HG02852 (cell line): ENCODE measurements around the gene SHB.

Source experiments
- ATAC-seq: cut with Tn5 transposase; IDR thresholded peaks from one replicate; pipeline ENCODE4 v1.9.1; 2021; ENCODE audit warnings: mild to moderate bottlenecking, moderate library complexity; ENCODE audit not compliant: unreplicated experiment

SHB gene

DNA sequence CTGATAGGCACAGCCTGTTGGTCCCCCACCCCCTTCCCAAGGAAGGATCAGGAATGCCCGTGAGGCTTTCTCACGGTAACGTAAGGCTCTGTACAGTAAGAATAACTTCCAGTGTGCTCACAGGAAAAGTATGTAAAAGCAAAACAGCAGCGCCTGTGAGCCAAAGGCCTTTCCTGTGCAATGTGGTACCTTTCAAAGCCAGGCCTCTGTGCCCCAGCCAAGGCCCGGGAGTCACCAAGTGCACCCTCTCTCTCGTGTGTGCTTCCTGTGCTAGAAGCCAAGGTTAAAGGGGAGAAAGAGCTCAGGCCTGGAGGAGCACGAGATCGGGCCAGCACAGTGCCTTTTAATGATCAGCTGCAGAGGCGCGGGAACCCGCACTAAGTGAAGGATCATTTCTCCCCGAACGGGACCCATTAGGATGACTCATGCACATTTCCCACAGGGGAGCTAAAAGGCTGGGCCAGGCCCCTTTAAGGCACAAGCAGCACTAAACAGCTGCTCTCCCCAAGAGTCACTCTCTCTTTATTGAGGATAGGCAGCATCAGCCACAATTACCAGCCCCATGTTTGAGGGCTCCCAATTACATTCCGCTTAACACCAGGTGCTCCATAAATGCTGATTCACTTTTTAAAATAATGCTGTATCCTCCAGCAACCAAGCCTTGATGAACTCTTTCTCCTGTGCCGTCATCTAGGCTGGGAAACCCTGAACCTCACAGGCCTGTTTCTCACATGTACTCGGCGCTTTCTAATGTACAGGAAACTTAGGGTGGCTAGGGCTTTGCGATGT lies 42.8 kb downstream of the SHB start:
- ATAC-seq, result no peak

DNA sequence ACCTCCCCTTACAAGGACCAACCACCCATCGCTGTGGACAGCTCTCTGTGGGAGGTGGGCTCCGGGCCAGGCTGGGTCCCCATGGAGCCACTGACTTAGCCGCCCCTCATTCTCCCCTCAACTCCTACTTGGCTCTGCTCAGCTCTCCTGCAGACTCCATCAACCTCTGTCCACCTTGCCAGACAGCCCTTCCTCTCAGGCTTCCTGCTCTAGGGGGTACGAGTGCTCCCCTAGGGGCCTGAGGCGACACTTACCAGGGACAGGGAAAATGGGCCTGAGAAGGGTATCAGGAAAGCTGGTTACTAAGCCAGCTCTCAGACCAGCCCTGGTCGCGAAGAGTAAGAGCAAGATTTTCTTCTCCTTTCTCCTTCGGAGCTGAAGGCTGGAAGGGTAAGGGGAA lies 43.9 kb downstream of the SHB start:
- ATAC-seq, result no peak

GRCh38 chr9:38024036-38024681 lies 44.9 kb downstream of the SHB start:
- no peak for ATAC-seq

DNA sequence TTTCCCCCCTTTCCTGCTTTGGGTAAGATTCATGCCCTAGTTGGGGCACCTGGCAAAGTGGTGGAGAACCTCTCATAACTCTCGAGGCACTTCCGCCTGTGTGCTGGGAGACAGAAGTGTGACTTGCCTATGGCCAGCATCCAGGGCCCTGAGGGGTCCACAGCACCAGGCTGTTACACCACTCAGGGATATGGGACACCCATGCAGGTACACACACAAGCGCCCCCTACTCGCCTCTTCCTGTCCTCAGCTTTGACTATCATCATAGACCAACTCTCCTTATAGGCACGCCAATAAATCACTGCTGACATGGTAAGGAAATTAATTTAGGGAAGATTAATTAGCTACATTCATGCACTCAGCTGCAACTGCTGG lies 45.4 kb downstream of the SHB start:
- no peak for ATAC-seq

GRCh38 chr9:38022995-38023394 lies 46.0 kb downstream of the SHB start:
- ATAC-seq, result no peak

DNA sequence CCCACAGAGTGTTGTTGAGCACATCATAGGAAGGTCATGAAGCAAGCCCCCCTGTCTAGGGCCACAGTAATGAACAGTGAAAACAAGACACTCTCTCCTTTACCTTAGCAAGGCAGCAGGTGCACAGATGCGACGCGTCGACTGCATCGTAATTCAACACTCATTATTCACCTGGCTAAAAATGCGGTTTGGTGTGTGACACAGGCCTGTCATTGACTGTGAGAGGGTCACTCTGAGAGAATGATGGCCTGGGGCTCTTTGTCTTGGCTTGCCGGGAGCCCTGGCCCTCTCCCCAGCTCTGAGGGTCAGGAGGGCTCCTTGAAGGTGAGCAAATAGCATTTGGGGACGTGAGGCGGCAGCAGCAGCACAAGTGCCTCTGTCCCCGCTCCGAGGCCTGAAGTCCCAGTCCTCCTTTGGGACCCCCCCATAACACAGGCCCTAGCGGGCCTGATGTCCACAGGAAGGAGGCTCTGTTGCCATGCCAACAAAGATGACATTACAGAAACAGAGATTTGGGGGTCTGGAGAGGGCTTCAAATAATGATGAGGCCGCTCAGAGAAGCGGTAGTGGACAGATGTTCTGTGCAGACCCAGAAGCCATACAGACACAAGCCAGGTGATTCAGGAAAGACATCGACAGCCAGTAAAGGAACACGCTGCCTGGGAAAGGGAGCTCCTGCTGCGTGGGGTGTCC lies 46.7 kb downstream of the SHB start:
- ATAC-seq, result no peak

DNA sequence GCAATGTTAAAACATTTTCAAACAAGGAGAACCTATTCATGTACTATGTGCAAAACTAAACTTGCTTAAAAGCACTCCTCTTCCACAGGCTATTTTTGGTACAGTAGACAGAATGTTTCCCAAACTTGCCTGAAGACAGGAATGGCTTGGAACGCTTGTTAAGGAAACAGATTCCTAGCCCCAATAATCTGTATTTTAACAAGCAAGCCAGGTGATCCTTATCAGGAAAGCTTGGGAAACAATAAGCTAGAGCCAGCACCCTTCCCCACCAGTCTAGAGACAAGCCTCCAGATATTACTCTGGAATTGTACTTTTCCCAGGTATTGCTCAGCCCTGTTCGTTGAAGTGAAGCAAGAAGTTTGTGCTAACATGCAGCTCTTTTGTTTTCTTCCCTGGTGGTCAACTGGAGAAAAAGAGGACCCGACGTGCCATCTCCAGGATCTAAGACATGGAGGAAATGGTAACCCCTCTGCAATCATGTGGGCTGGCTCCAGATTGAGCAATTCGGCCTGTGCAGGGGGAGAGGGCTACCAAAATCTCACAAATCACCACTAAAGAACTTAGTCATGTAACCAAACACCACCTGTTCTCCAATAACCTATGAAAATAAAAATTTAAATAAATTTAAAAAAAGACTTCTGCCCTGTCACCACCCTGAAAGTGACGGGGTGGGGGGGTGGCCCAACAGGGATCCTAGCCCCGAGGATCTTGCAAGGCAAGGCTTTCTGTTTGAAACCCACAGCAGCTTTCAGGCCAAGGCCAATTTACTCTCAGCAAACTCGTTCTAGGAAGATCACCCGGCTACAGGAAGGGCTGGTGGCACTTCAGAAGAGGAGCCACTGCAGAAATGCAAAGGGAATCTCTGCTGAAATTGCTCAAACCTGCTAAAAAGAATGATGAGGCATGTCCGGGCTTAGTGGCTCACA lies 48.6 kb downstream of the SHB start:
- ATAC-seq, result no peak

DNA sequence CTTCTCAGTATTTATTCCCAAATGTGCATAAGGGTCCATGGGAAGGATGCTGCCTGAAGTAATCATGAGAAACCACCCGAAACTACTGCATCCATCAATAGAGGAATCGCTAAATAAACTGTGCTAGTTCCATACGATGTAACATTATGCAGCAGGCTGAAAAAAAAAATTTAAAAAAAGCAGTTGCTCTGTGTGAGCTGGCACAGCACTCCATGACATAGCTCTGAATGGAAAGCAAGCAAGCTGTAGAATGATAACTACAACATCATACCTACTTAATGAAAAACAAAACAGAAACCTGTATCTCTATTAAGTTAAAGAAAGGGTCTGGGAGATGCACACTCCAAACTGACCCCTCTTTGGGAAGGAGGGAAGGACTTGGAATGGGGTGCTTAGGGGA lies 49.3 kb downstream of the SHB start:
- ATAC-seq, result no peak

DNA sequence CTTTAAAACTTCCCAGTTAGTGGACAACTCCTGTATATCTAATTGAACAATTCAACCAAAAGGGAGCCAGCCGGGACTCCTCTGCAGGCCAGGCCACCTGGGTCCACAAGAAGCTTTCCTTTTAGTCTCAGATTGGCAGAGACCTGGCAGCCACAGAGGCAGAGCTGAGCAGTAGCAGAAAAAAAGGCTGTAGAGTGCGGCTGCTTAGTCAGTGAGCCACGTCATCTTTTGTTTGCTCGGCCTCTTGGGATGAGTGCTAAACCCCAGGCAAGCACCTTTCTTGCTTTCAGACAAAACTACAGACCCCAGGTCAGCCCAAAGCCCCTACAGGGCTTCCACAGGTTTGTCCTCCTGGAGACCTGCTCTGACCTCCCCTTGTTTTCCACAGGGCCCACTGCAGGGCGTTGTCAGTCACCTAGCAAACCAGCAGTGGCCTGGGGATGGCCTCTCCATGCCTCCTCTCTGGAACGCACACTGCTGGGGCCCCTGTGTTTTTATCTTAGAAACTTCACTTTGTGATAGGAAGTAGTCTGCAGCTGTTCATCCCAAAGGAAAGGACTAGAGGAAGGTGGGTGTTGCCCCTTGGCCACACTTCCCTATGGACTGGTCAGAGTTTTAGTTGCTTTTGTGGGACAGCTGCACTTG lies 49.9 kb downstream of the SHB start:
- no peak for ATAC-seq

- no peak for ATAC-seq
Measured at GRCh38 chr9:38018241-38018957, 50.6 kb downstream of the SHB start.

DNA sequence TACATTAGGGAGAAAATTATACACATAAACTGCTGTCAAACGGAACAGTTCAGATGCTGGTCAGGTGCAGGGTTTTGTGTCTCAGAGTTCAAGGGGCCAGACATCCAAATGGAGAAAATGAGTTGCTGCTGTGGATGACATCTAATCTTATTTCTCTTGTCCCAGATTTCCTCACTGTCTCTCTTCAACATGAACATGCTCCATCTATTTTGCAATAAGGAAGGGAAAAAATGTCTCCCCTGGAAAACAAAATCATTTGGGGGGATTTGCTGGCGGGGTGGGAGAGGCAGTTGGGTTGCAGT lies 51.2 kb downstream of the SHB start:
- no peak for ATAC-seq

DNA sequence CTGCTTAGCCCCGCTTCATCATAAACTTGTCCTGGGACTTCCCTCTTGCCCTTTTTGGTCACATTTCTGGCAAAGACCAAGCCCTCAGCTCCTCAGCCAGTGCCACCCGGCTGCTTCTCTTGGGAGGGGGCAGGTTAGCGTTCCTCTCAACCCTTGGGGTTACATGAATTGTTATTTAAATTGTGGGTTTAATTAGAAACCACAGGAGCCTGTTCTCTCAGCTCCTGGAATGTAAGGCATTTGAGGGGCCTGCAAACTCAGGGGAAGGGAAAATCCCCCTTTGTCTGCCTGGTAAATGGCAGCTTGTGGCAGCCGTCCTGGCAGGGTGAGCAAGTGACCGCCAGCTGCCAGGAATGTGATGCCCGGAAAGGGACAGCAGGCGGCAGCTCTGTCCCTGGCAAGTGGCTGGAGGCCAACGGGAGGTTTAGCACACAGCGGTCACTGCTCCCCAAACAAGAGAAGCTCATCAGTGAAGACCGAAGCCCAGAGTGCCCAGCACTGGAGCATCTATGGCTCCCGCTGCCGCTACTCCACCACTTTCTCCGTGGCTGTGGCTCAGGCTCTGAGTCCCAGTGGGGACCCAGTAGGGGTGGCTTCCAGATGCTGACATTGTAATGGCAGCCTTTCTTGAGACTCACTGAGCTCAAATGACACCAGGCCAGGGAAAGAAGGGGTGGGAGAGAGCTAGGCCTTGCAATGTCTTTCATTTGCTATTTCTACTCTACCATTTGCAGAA lies 51.7 kb downstream of the SHB start:
- no peak for ATAC-seq

DNA sequence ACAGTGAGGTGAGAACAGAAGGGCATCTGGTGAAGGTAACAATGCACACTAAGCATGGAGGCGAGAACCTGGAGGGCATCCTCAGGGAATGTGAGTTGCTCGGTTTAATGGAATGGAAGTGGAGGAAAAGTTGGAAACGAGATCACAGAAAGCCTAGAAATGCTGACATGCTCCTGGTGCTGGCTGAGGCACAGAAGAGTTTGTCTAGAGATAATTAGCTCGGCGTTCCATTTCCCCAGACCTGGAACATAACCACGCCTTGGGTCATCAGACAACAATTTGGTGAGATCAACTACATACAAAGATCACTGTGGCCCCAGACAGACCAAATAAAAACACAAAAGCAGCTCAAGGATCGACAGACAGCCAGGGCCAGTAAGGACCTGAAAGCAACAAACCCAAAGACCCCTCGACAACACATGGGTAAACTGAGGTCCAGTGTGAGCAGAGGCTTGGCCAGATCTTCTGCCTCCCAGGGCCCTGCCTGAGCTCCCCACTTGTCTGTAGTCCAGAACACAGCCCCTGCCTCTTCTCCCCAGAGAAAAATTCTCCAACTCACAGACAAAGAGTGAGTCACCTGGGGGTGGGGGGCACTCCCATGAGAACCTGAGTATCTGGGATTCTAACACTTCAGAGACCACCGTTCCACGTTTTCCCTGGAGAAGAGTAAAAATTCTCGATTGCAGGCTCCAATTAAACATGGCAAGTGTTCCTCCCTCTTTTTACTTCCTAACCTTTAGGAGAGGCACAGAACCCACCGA lies 52.5 kb downstream of the SHB start:
- no peak for ATAC-seq

- no peak for ATAC-seq
Measured at GRCh38 chr9:38015906-38016305, 53.1 kb downstream of the SHB start.

GRCh38 chr9:38015266-38015665 lies 53.8 kb downstream of the SHB start:
- ATAC-seq, result no peak

- no peak for ATAC-seq
Measured at GRCh38 chr9:38012767-38013450, 56.1 kb downstream of the SHB start.

GRCh38 chr9:38011991-38012390 lies 57.0 kb downstream of the SHB start:
- ATAC-seq, result no peak
